ENCODE data around the gene PDGFRB.

DNA sequence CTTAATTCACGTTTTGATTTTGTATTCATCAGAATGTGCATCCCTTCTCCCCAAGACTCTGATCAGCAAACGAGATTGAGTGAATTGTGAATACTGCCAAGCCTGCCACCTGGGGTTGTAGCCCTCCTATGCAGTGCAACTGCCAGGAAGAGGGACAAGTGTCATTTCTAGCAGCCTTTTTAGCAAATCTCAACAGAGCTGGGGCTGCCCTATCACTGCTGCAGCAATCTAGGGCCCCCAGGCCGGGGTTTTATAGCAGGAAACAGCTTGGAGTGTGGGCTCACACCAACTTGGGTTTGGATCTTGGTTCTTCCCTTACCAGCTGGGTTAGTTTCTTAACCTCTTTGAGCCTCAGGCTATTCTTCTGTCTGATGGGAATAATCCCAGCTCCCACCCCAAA, 73.3 kb downstream of the PDGFRB start:
- TF ChIP-seq, protein P1, sequence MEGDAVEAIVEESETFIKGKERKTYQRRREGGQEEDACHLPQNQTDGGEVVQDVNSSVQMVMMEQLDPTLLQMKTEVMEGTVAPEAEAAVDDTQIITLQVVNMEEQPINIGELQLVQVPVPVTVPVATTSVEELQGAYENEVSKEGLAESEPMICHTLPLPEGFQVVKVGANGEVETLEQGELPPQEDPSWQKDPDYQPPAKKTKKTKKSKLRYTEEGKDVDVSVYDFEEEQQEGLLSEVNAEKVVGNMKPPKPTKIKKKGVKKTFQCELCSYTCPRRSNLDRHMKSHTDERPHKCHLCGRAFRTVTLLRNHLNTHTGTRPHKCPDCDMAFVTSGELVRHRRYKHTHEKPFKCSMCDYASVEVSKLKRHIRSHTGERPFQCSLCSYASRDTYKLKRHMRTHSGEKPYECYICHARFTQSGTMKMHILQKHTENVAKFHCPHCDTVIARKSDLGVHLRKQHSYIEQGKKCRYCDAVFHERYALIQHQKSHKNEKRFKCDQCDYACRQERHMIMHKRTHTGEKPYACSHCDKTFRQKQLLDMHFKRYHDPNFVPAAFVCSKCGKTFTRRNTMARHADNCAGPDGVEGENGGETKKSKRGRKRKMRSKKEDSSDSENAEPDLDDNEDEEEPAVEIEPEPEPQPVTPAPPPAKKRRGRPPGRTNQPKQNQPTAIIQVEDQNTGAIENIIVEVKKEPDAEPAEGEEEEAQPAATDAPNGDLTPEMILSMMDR (IDR thresholded peaks at IDR 0.05; ENCODE audit: insufficient read depth, low read length, poor library complexity, severe bottlenecking): no peak
- no peak for TF ChIP-seq EZH2phosphoT487 (conservative IDR thresholded peaks at IDR 0.05; ENCODE audit: low read length)

All from SU-DHL-6 (cell line).